Vagina (tissue), 2 donors: ENCODE results near the gene METTL1.

Source experiments
- CTCF ChIP-seq, 3 experiments: fragments of 450-650 bp in 2 of 3; fragments of 200-600 bp in 1 of 3; sonication (generic) in 1 of 3; IDR thresholded peaks; one replicate each; pipeline ENCODE4 v1.5.1; 2017 to 2019; ENCODE audit warnings: antibody characterized with exemption in 3 of 3, mild to moderate bottlenecking in 2 of 3, moderate library complexity in 2 of 3
- POLR2A ChIP-seq, 2 donors: fragments of 450-650 bp; IDR thresholded peaks; one replicate each; pipeline ENCODE4 v1.6.1; 2017; ENCODE audit warnings: antibody characterized with exemption in 2 of 2, mild to moderate bottlenecking in 2 of 2, moderate library complexity in 2 of 2
- POLR2AphosphoS5 ChIP-seq, 2 donors: sonication (generic); formaldehyde crosslinking; IDR thresholded peaks; one replicate each; pipeline ENCODE4 v1.9.0; 2017; ENCODE audit warnings: antibody characterized with exemption in 2 of 2, mild to moderate bottlenecking in 2 of 2, low read depth in 1 of 2; ENCODE audit not compliant: insufficient read depth in 1 of 2

GRCh38 chr12:57772429-57773322, 771 bp upstream of the METTL1 start, which contains the start of gene EEF1AKMT3:
- TF ChIP-seq CTCF (IDR thresholded peaks at IDR 0.05) = no peak
- TF ChIP-seq POLR2A (IDR thresholded peaks at IDR 0.05) = no peak
- TF ChIP-seq POLR2AphosphoS5 (IDR thresholded peaks at IDR 0.05; ENCODE audit: insufficient read depth in 1 of 2, low read depth in 1 of 2) = peak in 1 of 2 donors; percentile 47
